ENCODE results near the gene NT5DC3. TPM values are rescaled to one million over a fixed set of nuclear protein-coding genes. Genes with fewer than 3 reads are reported as not detected.

The NT5DC3 gene
- total RNA-seq, 3 donors from 2014 or later = 13.7 to 283 (median 18.0) TPM

DNA sequence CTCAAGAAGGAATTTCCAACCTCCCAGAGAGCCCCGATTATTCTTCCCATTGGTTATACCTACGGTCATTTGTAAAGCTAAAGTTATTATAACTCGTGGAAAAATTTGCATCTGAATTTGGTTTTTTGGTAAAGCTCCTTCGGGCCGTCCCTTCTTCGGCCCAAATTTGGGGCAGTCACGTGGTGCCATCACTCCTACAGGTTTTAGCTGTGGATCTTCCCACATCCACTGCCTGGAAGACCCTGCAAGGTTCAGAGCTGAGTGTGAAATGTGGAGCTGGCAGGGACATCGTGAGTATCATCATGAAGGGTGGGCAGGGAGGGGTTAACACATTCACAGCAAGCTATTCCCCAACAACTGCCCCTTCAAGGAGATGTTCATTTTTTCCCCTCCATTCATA, 105.7 kb downstream of the NT5DC3 start:
- no peaks in the 10 kb centered on the region for H3K36me3 ChIP-seq (ENCODE audit: low read depth)
- H3K4me3 ChIP-seq = no peak overlapping the region
- ATAC-seq (no peak), DNase-seq (no peak)
- TF ChIP-seq CTCF (IDR thresholded peaks at IDR 0.05) = no peak
- no peaks in the 10 kb centered on the region for H3K4me1 ChIP-seq (ENCODE audit: low read depth)
- H3K9me3 ChIP-seq = peaks cover 3% of the 10 kb centered on the region
- intact Hi-C loops (cut with DNase I, micrococcal nuclease) = no loop called here

DNA sequence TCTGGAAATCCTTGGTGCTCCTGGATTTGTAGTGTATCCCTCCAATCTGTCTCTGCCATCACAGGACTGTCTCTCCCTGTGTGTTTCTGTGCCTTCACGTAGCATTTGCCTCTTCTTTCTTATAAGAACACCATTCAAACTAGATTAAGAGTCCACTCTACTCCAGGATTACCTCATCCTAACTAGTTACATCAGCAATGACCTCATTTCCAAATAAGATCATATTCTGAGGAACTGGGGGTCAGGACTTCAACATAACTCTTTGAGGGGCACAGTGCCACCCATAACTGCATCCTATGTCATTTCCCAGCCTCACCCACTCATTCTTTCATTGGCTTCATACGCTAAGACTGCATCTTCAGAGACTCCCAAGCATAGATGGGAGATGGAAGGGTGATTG, 106.2 kb downstream of the NT5DC3 start:
- intact Hi-C loops (cut with DNase I, micrococcal nuclease) = no loop called here
- DNase-seq = no peak
- H3K36me3 ChIP-seq (ENCODE audit: low read depth) = no peaks in the 10 kb centered on the region
- no peak for TF ChIP-seq CTCF (IDR thresholded peaks at IDR 0.05)
- H3K9me3 ChIP-seq = peaks cover 3% of the 10 kb centered on the region
- no peaks in the 10 kb centered on the region for H3K4me1 ChIP-seq (ENCODE audit: low read depth)
- H3K4me3 ChIP-seq = no peak overlapping the region
- ATAC-seq = no peak

DNA sequence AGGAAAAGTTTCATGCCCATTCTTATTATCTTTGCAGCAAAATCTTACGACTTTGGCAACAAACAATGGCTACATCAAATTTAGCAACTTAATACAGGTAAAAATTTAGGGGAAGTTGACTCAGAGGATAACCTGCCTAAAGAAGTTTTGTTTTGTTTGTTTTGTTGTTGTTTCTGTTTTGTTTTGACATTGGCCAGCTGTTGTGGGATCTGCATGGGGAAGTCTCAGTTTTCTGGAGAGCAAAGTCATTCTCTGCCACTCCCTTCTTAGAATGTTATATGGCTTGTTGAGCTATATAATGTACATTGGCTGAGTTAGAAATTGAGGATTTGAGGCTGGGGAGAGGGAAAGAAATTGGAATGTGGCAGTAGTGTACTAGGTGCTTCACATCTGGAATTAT, 109.5 kb downstream of the NT5DC3 start:
- TF ChIP-seq CTCF (IDR thresholded peaks at IDR 0.05) = no peak
- intact Hi-C loops (cut with DNase I, micrococcal nuclease) = no loop called here
- H3K9me3 ChIP-seq = peaks cover 3% of the 10 kb centered on the region
- ATAC-seq = no peak
- no peak for DNase-seq
- H3K36me3 ChIP-seq (ENCODE audit: low read depth) = no peaks in the 10 kb centered on the region
- H3K4me1 ChIP-seq (ENCODE audit: low read depth) = no peaks in the 10 kb centered on the region
- H3K4me3 ChIP-seq = no peak overlapping the region

GRCh38 chr12:103729499-103729898, 111.5 kb downstream of the NT5DC3 start:
- intact Hi-C loops (cut with DNase I, micrococcal nuclease) = no loop called here
- ATAC-seq (no peak), DNase-seq (no peak)
- no peak for TF ChIP-seq CTCF (IDR thresholded peaks at IDR 0.05)
- H3K9me3 ChIP-seq = peaks cover 3% of the 10 kb centered on the region
- H3K36me3 ChIP-seq (ENCODE audit: low read depth) = no peaks in the 10 kb centered on the region
- no peaks in the 10 kb centered on the region for H3K4me1 ChIP-seq (ENCODE audit: low read depth)
- no peak overlapping the region for H3K4me3 ChIP-seq

- TF ChIP-seq CTCF (IDR thresholded peaks at IDR 0.05) = no peak
- Histone ChIP-seq H3K9me3 (peaks cover 3% of the 10 kb centered on the region), H3K4me1 (ENCODE audit: low read depth) (no peaks in the 10 kb centered on the region), H3K36me3 (ENCODE audit: low read depth) (no peaks in the 10 kb centered on the region), H3K4me3 (no peak overlapping the region)
- DNase-seq (no peak), ATAC-seq (no peak)
- intact Hi-C loops (cut with DNase I, micrococcal nuclease) = no loop called here
These were observed 112.7 kb downstream of the NT5DC3 start for GRCh38 chr12:103728323-103728722.

DNA sequence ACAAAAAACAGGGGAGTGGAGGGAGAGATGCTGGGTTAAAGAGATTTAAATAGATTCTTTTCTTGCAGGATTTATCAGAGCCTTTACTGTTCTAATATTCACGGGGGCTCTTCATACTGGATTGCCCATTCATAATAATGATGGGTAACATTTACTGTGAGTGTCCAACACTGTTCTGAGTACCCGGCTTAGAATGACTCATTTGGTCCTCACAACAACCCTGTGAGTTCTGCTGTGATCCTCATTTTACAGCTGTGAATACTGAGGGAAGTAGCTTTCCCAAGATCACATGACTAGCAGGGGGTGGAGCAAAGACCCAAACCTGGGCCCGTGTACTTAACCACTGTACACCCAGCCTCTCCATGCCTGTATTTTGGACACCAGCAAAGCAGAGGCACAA, 113.4 kb downstream of the NT5DC3 start:
- peaks cover 3% of the 10 kb centered on the region for H3K9me3 ChIP-seq
- no peaks in the 10 kb centered on the region for H3K4me1 ChIP-seq (ENCODE audit: low read depth)
- DNase-seq = no peak
- no peak overlapping the region for H3K4me3 ChIP-seq
- ATAC-seq = no peak
- H3K36me3 ChIP-seq (ENCODE audit: low read depth) = no peaks in the 10 kb centered on the region
- intact Hi-C loops (cut with DNase I, micrococcal nuclease) = no loop called here
- no peak for TF ChIP-seq CTCF (IDR thresholded peaks at IDR 0.05)

Measured in mucosa of descending colon (tissue), 3 donors.